ENCODE data around the gene CROCC. TPM values are rescaled to one million over a fixed set of nuclear protein-coding genes. Genes with fewer than 3 reads are reported as not detected.

CROCC gene
- total and polyA plus RNA-seq, 9 of the 15 experiments (the other 6 are each of a cell fraction or from before 2014, with no cell fraction given), result 0.17 to 15.4 (median 7.6) TPM

DNA sequence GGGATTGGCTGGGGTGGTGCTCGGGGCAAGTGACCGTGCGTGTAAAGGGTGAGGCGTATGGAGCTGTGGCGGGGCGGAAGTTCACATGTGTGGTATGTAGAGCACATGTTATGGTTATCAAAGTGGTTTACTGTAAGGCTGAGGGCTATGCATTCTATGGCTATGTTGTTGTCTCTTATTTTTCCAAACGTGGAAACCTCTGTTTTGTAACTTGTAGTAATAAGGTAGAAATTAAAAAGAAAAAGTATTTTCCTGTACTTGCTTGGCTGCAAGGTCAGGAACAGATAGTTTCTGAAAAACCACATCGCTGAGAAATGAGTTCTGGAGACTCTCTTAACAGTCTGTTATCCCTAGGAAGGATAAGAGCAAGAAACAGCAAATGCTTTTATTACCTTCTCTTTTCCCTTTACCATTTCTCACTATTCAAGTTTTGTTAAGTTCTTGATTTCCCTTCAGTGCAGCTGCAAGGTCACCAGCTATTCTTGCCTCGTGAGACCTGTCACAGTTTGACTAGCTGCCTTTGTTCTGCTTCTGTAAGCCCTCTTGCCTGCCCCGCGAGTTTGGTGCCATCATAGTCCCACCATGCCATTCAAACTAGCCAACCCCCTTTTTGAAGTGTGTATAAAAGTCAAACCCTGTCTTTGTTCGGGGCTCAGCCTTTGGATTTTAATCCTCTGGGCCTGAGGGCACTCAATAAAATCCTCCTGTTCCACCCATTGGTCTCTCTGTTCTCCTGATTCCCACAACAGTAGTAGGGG, 16.4 kb upstream of the CROCC start (continued):
- TF ChIP-seq, protein P1, sequence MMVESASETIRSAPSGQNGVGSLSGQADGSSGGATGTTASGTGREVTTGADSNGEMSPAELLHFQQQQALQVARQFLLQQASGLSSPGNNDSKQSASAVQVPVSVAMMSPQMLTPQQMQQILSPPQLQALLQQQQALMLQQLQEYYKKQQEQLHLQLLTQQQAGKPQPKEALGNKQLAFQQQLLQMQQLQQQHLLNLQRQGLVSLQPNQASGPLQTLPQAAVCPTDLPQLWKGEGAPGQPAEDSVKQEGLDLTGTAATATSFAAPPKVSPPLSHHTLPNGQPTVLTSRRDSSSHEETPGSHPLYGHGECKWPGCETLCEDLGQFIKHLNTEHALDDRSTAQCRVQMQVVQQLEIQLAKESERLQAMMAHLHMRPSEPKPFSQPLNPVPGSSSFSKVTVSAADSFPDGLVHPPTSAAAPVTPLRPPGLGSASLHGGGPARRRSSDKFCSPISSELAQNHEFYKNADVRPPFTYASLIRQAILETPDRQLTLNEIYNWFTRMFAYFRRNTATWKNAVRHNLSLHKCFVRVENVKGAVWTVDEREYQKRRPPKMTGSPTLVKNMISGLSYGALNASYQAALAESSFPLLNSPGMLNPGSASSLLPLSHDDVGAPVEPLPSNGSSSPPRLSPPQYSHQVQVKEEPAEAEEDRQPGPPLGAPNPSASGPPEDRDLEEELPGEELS (CRISPR knock-in tag; IDR thresholded peaks at IDR 0.05; ENCODE audit: borderline replicate concordance), result 0 out of 2 replicates have a peak, but pooled peaks have one; percentile 6
- no peak for TF ChIP-seq PCBP1 (IDR thresholded peaks at IDR 0.05; ENCODE audit: low read depth, low read length, poor library complexity, severe bottlenecking)
- TF ChIP-seq CHD4 (IDR thresholded peaks at IDR 0.05; ENCODE audit: insufficient read depth, insufficient replicate concordance, low read depth, low read length, poor library complexity, severe bottlenecking), result no peak
- TF ChIP-seq MCM3 (IDR thresholded peaks at IDR 0.05), result no peak
- TF ChIP-seq, protein P2, sequence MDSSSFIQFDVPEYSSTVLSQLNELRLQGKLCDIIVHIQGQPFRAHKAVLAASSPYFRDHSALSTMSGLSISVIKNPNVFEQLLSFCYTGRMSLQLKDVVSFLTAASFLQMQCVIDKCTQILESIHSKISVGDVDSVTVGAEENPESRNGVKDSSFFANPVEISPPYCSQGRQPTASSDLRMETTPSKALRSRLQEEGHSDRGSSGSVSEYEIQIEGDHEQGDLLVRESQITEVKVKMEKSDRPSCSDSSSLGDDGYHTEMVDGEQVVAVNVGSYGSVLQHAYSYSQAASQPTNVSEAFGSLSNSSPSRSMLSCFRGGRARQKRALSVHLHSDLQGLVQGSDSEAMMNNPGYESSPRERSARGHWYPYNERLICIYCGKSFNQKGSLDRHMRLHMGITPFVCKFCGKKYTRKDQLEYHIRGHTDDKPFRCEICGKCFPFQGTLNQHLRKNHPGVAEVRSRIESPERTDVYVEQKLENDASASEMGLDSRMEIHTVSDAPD (CRISPR knock-in tag; IDR thresholded peaks at IDR 0.05), result peak; percentile 81
- peak; percentile 99 for TF ChIP-seq ESRRB (CRISPR knock-in tag; IDR thresholded peaks at IDR 0.05; ENCODE audit: borderline replicate concordance)
- peak; percentile 100 for TF ChIP-seq PHB (CRISPR knock-in tag; IDR thresholded peaks at IDR 0.05)
- TF ChIP-seq GABPB1 (CRISPR knock-in tag; IDR thresholded peaks at IDR 0.05), result peak; percentile 89
- TF ChIP-seq ZNF445 (CRISPR knock-in tag; IDR thresholded peaks at IDR 0.05; ENCODE audit: low read depth), result peak; percentile 99
- TF ChIP-seq, protein P3, sequence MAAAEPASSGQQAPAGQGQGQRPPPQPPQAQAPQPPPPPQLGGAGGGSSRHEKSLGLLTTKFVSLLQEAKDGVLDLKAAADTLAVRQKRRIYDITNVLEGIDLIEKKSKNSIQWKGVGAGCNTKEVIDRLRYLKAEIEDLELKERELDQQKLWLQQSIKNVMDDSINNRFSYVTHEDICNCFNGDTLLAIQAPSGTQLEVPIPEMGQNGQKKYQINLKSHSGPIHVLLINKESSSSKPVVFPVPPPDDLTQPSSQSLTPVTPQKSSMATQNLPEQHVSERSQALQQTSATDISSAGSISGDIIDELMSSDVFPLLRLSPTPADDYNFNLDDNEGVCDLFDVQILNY (CRISPR knock-in tag; IDR thresholded peaks at IDR 0.05), result 0 out of 2 replicates have a peak, but pooled peaks have one; percentile 28
- TF ChIP-seq TOE1 (IDR thresholded peaks at IDR 0.05; ENCODE audit: borderline replicate concordance), result peak; percentile 85; the same call in 1 of the 2 replicates
- TF ChIP-seq TOE1 (CRISPR knock-in tag; IDR thresholded peaks at IDR 0.05; ENCODE audit: borderline replicate concordance, low read depth), result peak; percentile 71; the same call in 1 of the 2 replicates
- 0 out of 2 replicates have a peak, but pooled peaks have one; percentile 69 for TF ChIP-seq EZH2 (IDR thresholded peaks at IDR 0.05; ENCODE audit: borderline replicate concordance, low read depth, low read length)
- TF ChIP-seq BRF1 (IDR thresholded peaks at IDR 0.05; ENCODE audit: borderline replicate concordance, extremely low read depth, insufficient read length), result no peak
- peak; percentile 99 for TF ChIP-seq CAMTA2 (CRISPR knock-in tag; conservative IDR thresholded peaks at IDR 0.05)
- peak; percentile 92 for TF ChIP-seq BCL6 (CRISPR knock-in tag; IDR thresholded peaks at IDR 0.05)
- no peak for TF ChIP-seq ZNF165 (CRISPR knock-in tag; IDR thresholded peaks at IDR 0.05; ENCODE audit: borderline replicate concordance)
- peak; percentile 100 for TF ChIP-seq CHCHD3 (CRISPR knock-in tag; IDR thresholded peaks at IDR 0.05)
- TF ChIP-seq CTBP1 (IDR thresholded peaks at IDR 0.05; ENCODE audit: borderline replicate concordance), result peak; percentile 69; the same call in 1 of the 2 replicates
